GM18502 (cell line): Measurements from ENCODE around the gene ADAMTS1.

Experiments used
- ATAC-seq: cut with Tn5 transposase; IDR thresholded peaks from one replicate; pipeline ENCODE4 v1.9.1; 2021; ENCODE audit warnings: mild to moderate bottlenecking; ENCODE audit not compliant: unreplicated experiment, poor library complexity

Gene ADAMTS1

GRCh38 chr21:26794597-26795411 lies 50.4 kb downstream of the ADAMTS1 start:
- ATAC-seq: no peak

- ATAC-seq: no peak
These were observed 54.9 kb downstream of the ADAMTS1 start for GRCh38 chr21:26790296-26790695.

GRCh38 chr21:26788790-26789189 lies 56.4 kb downstream of the ADAMTS1 start:
- ATAC-seq: no peak
